ENCODE measurements around the gene ZNF574.

GRCh38 chr19:42086188-42086736, 10.3 kb downstream of the ZNF574 start:
- 0 out of 2 replicates have a peak, but pooled peaks have one; percentile 15 for TF ChIP-seq POLR2A (IDR thresholded peaks at IDR 0.05; ENCODE audit: low read depth, low read length)
- peak; percentile 47; the same call in 1 of the 2 replicates for TF ChIP-seq POLR2AphosphoS5 (IDR thresholded peaks at IDR 0.05; ENCODE audit: low read depth, low read length)

Data from GM12892 (cell line).